Measurements from ENCODE around the gene GMDS. TPM values are rescaled to one million over a fixed set of nuclear protein-coding genes. Genes with fewer than 3 reads are reported as not detected.
A peak's percentile ranks its signal among the peaks of the same experiment; 100 is the strongest.

The GMDS gene
- total and polyA plus RNA-seq, 11 donors = 4.5 to 10.7 (median 7.0) TPM

GRCh38 chr6:2157441-2158127, 87.8 kb downstream of the GMDS start:
- Histone ChIP-seq H3K4me3 (no peak overlapping the region), H3K36me3 (no peaks in the 10 kb centered on the region), H3K27me3 (no peaks in the 10 kb centered on the region), H3K4me1 (peaks cover 0 to 27% (median 8%) of the 10 kb centered on the region in 12 donors), H3K27ac (peak overlapping the region in 1 of 12 donors; percentile 30), H3K9me3 (no peaks in the 10 kb centered on the region)
- intact Hi-C loops (cut with DNase I) = no loop called here
- DNase-seq (no peak), ATAC-seq (peak in 2 of 4 donors; percentile 39 to 62)
- TF ChIP-seq, protein P1, sequence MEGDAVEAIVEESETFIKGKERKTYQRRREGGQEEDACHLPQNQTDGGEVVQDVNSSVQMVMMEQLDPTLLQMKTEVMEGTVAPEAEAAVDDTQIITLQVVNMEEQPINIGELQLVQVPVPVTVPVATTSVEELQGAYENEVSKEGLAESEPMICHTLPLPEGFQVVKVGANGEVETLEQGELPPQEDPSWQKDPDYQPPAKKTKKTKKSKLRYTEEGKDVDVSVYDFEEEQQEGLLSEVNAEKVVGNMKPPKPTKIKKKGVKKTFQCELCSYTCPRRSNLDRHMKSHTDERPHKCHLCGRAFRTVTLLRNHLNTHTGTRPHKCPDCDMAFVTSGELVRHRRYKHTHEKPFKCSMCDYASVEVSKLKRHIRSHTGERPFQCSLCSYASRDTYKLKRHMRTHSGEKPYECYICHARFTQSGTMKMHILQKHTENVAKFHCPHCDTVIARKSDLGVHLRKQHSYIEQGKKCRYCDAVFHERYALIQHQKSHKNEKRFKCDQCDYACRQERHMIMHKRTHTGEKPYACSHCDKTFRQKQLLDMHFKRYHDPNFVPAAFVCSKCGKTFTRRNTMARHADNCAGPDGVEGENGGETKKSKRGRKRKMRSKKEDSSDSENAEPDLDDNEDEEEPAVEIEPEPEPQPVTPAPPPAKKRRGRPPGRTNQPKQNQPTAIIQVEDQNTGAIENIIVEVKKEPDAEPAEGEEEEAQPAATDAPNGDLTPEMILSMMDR (IDR thresholded peaks at IDR 0.05) = no peak
- TF ChIP-seq POLR2A (IDR thresholded peaks at IDR 0.05) = no peak
- 33 to 60% (median 49%) methylated on average over 1 of the region's 1 CpG for WGBS, 4 donors

GRCh38 chr6:2155206-2155605, 90.2 kb downstream of the GMDS start:
- no peaks in the 10 kb centered on the region for H3K36me3 ChIP-seq
- ATAC-seq (no peak), DNase-seq (no peak)
- H3K4me1 ChIP-seq = peaks cover 0 to 15% (median 0%) of the 10 kb centered on the region in 12 donors
- intact Hi-C loops (cut with DNase I) = no loop called here
- no peak overlapping the region for H3K27ac ChIP-seq
- no peaks in the 10 kb centered on the region for H3K27me3 ChIP-seq
- H3K4me3 ChIP-seq = no peak overlapping the region
- no peaks in the 10 kb centered on the region for H3K9me3 ChIP-seq
- WGBS, 4 donors = 59 to 80% (median 66%) methylated on average over 1 of the region's 1 CpG
- TF ChIP-seq, protein P1 (IDR thresholded peaks at IDR 0.05) = no peak
- TF ChIP-seq POLR2A (IDR thresholded peaks at IDR 0.05) = no peak

- H3K9me3 ChIP-seq = no peaks in the 10 kb centered on the region
- no peaks in the 10 kb centered on the region for H3K27me3 ChIP-seq
- no peaks in the 10 kb centered on the region for H3K36me3 ChIP-seq
- H3K27ac ChIP-seq = no peak overlapping the region
- DNase-seq (no peak), ATAC-seq (no peak)
- no peaks in the 10 kb centered on the region for H3K4me1 ChIP-seq
- 90 to 94% (median 91%) methylated on average over 9 of the region's 9 CpGs for WGBS, 4 donors
- no peak overlapping the region for H3K4me3 ChIP-seq
- intact Hi-C loops (cut with DNase I) = no loop called here
- TF ChIP-seq, protein P1 (IDR thresholded peaks at IDR 0.05) = no peak
These were observed 95.9 kb downstream of the GMDS start for GRCh38 chr6:2149361-2150006.

DNA sequence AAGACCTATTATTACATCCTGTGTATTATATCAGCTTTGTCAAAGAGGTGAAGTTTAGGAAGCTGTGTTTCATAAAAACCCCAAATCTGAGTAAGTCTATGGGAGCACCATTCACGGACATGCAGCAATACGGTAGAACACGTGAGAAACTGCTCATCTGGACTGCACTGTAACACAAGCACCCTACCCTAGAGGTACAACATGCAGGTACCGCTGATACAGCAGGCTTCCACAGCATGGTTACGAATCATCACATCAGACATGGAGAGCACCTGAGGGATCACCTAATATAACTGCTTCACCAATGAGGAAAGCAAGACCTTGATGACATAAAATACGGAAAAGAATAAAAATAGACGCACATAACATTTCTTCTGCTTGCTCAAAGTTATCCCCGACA, 96.7 kb downstream of the GMDS start:
- intact Hi-C loops (cut with DNase I) = no loop called here
- TF ChIP-seq, protein P1 (IDR thresholded peaks at IDR 0.05) = no peak
- TF ChIP-seq POLR2A (IDR thresholded peaks at IDR 0.05) = no peak
- Histone ChIP-seq H3K4me3 (no peak overlapping the region), H3K27me3 (no peaks in the 10 kb centered on the region), H3K9me3 (no peaks in the 10 kb centered on the region), H3K36me3 (no peaks in the 10 kb centered on the region), H3K27ac (no peak overlapping the region), H3K4me1 (no peaks in the 10 kb centered on the region)
- ATAC-seq = no peak
- WGBS, 4 donors = 96 to 97% (median 97%) methylated on average over 8 of the region's 8 CpGs
- no peak for DNase-seq

Measured in heart left ventricle (tissue), 16 donors.